Pons (tissue), 1 donor: ENCODE data around the gene WFDC1.

Experiments
- DNase-seq: peaks from one replicate; pipeline ENCODE4 v3.0.0-alpha.2; 2016; ENCODE audit warnings: low spot score

Gene WFDC1, protein sequence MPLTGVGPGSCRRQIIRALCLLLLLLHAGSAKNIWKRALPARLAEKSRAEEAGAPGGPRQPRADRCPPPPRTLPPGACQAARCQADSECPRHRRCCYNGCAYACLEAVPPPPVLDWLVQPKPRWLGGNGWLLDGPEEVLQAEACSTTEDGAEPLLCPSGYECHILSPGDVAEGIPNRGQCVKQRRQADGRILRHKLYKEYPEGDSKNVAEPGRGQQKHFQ

GRCh38 chr16:84294531-84295142, at the start of gene WFDC1:
WFDC1 (plus strand) TSS chr16:84294878; CDS start chr16:84294972, 94 bp downstream.
- DNase-seq = peak; percentile 26

- DNase-seq = no peak
These were observed 48.6 kb upstream of the WFDC1 start for GRCh38 chr16:84245956-84246678.

GRCh38 chr16:84246679-84247077, 48.0 kb upstream of the WFDC1 start:
- no peak for DNase-seq

- DNase-seq = no peak
These were observed 47.3 kb upstream of the WFDC1 start for GRCh38 chr16:84247331-84247730.

DNA sequence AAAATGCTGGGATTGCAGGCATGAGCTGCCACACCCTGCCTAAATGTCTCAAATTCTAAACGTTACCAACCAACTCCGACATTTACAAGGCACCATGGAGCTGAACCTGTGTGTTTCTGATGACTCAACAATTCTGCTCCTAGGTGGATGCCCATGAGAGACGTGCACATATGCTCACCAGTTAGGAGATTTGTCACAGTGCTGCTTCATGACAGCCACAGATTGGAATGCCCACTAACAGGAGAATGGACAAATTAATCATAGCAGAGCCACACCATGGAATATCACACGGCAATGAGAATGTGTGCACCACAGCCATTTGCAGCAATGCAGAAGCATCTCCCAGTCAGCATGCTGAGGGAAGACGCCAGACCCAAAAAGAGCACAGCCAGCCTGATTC, 46.8 kb upstream of the WFDC1 start:
- no peak for DNase-seq

DNA sequence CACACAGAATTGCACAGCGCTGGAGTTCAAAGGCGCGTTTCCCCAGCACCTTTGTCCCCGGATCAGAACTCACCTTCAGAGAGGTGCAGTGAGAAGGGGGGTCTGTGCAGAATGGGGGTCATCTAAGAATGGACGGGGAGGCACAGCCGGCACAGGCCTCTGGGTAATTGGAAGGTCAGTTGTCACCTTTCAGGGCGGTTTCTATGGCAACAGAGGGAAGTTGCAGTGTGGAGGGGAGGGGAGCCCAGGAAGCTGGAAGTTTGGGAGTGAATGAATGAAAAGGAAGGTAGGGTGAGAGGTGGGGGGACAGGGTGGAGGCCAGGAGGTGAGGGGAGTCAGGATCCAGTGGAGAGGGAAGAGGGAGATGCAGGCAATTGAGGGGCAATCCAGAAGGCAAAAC, 42.5 kb upstream of the WFDC1 start:
- no peak for DNase-seq

DNA sequence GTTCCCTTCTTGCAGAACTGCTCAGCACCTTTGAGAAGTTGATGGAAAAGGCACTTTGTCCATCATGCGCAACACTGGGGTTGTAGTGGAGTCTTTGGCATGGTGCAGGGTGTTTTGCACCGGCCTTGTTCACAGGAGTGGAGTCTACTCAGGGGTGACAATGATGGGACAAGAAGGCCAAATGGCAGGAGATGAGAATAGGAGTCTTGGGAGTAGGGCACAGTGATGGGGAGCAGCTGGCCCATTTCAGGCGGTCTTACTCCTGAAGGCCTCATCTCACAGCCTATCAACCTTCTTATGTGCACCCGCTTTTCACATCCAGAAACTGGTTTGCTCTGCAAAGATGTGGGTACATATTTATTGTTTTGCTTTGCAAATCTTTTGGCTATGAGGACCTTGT, 41.5 kb upstream of the WFDC1 start:
- no peak for DNase-seq

- no peak for DNase-seq
These were observed 40.6 kb upstream of the WFDC1 start for GRCh38 chr16:84254062-84254461.

GRCh38 chr16:84255050-84255810, 39.4 kb upstream of the WFDC1 start:
- DNase-seq = no peak

DNA sequence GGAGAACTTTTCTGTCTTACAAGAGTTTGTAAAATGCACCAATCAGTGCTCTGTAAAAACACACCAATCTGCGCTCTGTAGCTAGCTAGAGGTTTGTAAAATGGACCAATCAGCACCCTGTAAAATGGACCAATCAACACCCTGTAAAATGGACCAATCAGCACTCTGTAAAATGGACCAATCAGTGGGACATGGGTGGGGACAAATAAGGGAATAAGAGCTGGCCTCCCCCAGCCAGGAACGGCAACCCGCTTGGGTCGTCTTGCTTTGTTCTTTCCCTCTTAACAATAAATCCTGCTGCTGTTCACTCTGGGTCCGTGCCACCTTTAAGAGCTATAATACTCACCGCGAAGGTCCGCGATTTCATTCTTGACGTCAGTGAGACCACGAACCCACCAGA, 36.4 kb upstream of the WFDC1 start:
- no peak for DNase-seq

GRCh38 chr16:84259691-84260090, 35.0 kb upstream of the WFDC1 start:
- no peak for DNase-seq

DNA sequence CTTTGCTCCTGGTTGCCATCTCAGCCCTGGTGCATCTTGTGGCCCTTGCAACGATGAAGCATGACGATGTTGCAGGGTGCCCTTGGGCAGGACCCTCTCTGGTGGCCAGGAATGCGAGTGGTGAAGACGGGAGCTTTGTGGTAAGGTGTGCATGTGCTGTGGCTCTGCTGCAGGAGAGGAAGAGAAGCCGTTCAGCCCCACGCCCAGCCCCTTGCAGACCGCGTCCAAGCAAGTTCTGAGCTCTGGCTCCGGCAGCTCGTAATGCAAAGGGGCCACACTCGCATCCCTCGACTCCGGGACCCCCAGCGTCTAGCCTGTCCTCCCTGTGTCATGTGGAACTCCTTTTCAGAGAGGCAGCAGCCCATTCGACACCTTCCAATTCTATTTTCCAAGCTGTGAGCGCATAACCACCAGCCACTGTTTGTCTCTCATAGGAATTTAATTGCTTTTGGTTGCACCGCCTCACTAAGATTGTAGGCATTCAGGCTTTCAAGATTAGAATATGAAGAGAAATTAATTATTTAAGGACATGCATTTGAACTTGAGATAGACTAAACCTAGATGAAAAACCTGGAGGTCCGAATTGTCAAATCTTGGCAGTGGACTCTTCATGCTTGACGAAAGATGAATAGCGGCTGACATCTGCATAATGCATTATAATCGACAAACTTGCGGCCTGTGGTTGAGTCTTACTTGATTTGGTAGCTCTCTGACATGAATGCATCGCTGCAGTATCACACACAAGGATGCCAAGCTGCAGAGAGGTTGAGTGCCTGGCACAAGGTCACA, 33.7 kb upstream of the WFDC1 start:
- no peak for DNase-seq

DNA sequence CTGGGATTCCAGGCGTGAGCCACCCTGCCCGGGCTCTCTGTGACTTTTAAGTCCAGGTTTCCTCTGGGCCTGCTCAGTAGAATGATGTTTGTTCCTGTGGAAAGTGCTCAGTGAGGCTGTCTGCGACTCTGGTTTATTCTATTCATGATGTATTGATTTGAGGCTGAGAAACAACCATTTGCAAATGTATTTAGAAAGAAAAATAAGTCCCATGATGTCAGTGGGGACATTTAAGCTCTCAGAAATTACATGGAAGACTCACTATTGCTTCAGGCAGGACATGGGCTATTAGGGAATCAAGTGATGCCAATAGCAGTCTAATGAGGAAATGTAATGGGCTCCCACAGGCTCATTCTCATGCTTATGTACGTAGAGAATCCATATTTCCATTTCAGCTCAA, 32.6 kb upstream of the WFDC1 start:
- no peak for DNase-seq

- no peak for DNase-seq
These were observed 31.7 kb upstream of the WFDC1 start for GRCh38 chr16:84262939-84263338.

DNA sequence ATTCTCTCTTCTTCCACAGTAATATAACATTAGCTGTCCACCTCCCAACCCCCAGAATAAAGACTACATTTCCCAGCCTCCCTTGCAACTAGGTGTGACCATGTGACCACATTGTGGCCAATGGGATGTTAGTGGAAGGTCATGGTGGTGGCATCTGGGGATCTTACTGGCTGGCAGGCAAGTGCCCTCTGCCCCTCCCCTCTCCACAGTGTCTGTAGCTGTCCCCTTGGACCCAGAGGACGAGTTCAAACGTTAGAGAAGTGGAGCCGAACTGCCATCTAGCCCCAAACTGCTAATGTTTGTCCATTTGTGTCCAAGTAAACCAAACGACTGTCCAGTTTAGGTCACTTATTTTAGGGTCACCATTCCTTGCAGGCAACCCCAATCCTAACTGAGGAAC, 28.2 kb upstream of the WFDC1 start:
- DNase-seq = peak; percentile 86

GRCh38 chr16:84267380-84267779, 27.3 kb upstream of the WFDC1 start:
- DNase-seq = no peak

DNA sequence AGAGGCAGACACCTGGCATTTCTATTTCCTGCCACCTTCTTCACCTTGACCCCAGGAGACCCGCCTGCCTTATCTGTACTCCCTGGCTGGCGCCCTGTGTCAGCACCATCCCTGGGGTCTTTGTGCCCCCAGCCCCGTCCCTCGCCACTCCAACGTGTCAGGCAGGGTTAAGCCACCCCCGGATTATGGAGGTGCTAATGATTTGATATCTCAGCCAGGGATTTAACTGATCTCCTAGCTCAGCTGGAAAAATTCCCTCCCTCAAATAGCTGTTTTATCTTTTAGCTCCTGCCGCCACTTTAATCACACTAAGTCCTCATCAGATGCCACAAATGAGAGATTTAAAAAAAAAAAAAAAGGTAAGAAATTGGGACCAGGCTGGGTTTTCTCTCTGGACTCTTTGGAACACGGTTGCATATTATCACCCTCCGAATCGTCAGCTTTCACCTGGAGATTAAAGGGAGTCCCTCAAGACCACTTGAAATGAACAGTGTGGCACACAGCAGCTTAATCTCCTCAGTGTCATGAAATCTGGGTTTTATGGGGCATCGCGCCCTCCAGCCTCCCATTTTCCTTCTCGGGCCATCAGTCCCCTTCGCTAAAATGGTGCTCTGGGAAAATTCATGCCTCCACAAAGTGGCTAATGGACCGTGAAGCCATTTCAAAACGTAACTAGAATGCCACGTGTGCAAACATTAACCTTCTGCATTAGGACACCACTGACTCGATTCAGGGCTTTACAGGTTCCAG, 26.2 kb upstream of the WFDC1 start:
- DNase-seq = no peak

DNA sequence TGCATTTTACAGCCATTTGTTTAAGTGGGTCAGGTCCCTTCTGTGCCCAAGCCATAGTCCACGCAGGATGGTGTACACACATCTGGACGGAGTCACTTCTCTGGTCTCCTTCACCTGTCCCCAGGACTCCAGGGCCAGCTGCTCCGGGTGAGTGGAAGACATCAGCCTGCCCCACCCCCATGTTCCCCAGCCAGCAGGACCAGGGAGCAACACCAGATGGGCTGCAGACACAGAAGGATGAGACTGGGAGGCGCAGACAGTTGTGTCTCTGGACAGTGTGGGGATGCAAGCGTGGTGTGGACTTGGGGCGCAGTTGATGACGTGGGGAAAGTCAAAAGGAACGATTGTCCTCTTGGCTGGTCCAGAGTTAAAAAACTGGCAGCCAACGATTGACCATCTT, 24.6 kb upstream of the WFDC1 start:
- DNase-seq = no peak

GRCh38 chr16:84270531-84270930, 24.1 kb upstream of the WFDC1 start:
- no peak for DNase-seq

- DNase-seq = no peak
These were observed 23.6 kb upstream of the WFDC1 start for GRCh38 chr16:84271037-84271436.

DNA sequence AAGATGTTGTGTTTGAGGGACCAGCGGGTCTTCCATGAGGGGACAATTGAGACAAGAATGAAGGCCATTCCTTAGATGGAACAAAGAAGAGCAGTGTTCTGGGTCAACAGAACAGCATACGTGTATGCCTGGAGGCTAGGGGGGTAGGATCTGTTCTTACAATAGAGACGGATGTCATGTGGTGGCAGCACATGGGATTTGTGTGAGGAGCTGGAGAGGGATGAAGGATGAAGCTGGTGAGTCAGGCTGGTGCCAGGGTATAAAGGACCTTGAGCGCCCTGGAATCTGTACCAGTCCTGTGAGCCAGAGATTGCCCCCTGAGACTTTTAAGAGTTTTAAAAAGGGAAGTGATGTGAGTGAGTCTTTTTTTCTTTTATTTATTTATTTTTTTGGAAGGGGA, 22.8 kb upstream of the WFDC1 start:
- DNase-seq = no peak
